IgD-negative memory B cell (primary cell): ENCODE data around the gene CAMK2B. TPM values are rescaled to one million over a fixed set of nuclear protein-coding genes. Genes with fewer than 3 reads are reported as not detected.

Experiments
- H3K27ac Mint-ChIP-seq, 3 donors: one replicate each; pipeline ENCODE4 v1.8.0; 2020 to 2022; ENCODE audit warnings: mild to moderate bottlenecking in 3 of 3, mixed read lengths in 3 of 3, moderate library complexity in 1 of 3
- H3K27me3 Mint-ChIP-seq: one replicate; pipeline ENCODE4 v1.8.0; 2021; ENCODE audit warnings: mixed read lengths
- H3K36me3 Mint-ChIP-seq: one replicate; pipeline ENCODE4 v1.8.0; 2020; ENCODE audit warnings: mild to moderate bottlenecking, mixed read lengths
- H3K4me1 Mint-ChIP-seq, 3 donors: one replicate each; pipeline ENCODE4 v1.8.0; 2020 to 2022; ENCODE audit warnings: mixed read lengths in 3 of 3, mild to moderate bottlenecking in 1 of 3
- H3K4me3 Mint-ChIP-seq, 4 donors: one replicate each; pipeline ENCODE4 v1.8.0; 2020 to 2022; ENCODE audit warnings: mild to moderate bottlenecking in 4 of 4, mixed read lengths in 4 of 4, moderate library complexity in 3 of 4
- H3K9me3 Mint-ChIP-seq, 3 donors: one replicate each; pipeline ENCODE4 v1.8.0; 2020 to 2021; ENCODE audit warnings: mixed read lengths in 3 of 3, mild to moderate bottlenecking in 1 of 3
- polyA plus RNA-seq: library from polyadenylated mRNA; unstranded; fragments of 300-500 nt; fragmentation: Illumina TruSeq; gene quantifications from one replicate; pipeline ENCODE4 v1.2.3, GENCODE V29; 2021

The CAMK2B gene
- not detected for polyA plus RNA-seq

DNA sequence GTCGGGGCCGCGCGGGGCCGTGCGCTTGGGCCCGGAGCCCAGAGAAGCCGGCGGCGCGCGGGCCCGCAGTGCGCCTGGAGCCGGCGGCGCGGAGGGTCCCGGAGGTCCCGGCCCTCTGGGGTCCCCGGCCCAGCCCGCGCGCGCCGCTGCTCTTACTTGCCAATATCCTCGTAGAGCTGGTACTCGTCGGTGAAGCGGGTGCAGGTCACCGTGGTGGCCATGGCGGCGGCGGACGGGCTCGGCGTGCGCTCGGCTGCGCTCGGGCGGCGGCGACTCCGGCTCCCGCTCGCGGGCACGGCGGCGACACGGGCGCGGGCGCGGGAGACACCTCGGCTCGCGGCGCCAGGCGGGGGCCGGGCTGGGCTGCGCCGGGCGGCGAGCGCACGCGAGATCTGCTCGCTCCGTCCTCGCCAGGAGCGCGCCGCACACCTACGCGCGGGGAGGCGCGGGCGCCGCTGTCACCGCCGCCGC, at the start of gene CAMK2B:
TSS of gene CAMK2B (minus strand) at position 394 of the 471 bp plus-strand sequence. CDS start at position 221, 173 bp downstream.
- Mint-ChIP-seq H3K4me1 (peaks cover 0 to 6% (median 3%) of the 10 kb centered on the region in 3 donors), H3K27me3 (peaks cover 39% of the 10 kb centered on the region), H3K9me3 (peaks cover 0 to 1% (median 0%) of the 10 kb centered on the region in 3 donors)

GRCh38 chr7:44374007-44374763, 48.8 kb upstream of the CAMK2B start:
- Mint-ChIP-seq H3K4me1 (peaks cover 8 to 12% (median 10%) of the 10 kb centered on the region in 3 donors), H3K27me3 (peaks cover 3% of the 10 kb centered on the region), H3K9me3 (peaks cover under 1 to 14% (median 9%) of the 10 kb centered on the region in 3 donors), H3K36me3 (no peaks in the 10 kb centered on the region), H3K27ac (peak overlapping the region in 1 of 3 donors; percentile 86), H3K4me3 (no peak overlapping the region)

More for the DNA sequence above, at the start of gene CAMK2B:
- peak within 1 kb of the TSS in 1 of 3 donors; percentile 78 for H3K27ac Mint-ChIP-seq
- H3K4me3 Mint-ChIP-seq, result peak within 1 kb of the TSS; percentile 35 to 95 (median 81)
- peaks cover 4% of the 10 kb centered on the region for H3K36me3 Mint-ChIP-seq

DNA sequence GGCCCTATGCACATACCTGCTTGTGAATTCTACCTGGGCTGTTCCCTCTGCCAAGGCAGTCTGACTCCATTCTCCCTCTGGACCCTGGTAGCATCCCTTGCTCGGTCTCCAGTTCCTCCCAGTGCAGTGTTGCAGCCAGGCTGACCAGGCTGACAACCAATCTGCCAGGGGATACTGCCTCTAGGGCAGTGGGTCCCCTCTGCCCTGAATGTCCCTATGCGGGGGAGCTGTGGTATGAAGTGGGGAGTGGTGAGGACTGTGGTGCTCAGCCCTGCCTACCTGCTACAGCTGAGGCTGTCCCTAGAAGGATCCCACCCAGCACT, 48.0 kb upstream of the CAMK2B start:
- Mint-ChIP-seq H3K36me3 (no peaks in the 10 kb centered on the region), H3K4me1 (peaks cover 8 to 11% (median 10%) of the 10 kb centered on the region in 3 donors), H3K9me3 (peaks cover 4 to 19% (median 12%) of the 10 kb centered on the region in 3 donors), H3K4me3 (no peak overlapping the region), H3K27me3 (peaks cover 3% of the 10 kb centered on the region), H3K27ac (peak overlapping the region in 1 of 3 donors; percentile 76)

- H3K9me3 Mint-ChIP-seq, result peaks cover 4 to 19% (median 12%) of the 10 kb centered on the region in 3 donors
- H3K36me3 Mint-ChIP-seq, result no peaks in the 10 kb centered on the region
- peaks cover 2 to 5% (median 4%) of the 10 kb centered on the region in 3 donors for H3K4me1 Mint-ChIP-seq
- H3K27me3 Mint-ChIP-seq, result peaks cover 3% of the 10 kb centered on the region
- peak overlapping the region in 1 of 3 donors; percentile 76 for H3K27ac Mint-ChIP-seq
- no peak overlapping the region for H3K4me3 Mint-ChIP-seq
These were observed 47.4 kb upstream of the CAMK2B start for GRCh38 chr7:44372560-44373417.

GRCh38 chr7:44368885-44369284, 43.5 kb upstream of the CAMK2B start:
- peaks cover 12% of the 10 kb centered on the region for H3K27me3 Mint-ChIP-seq
- peaks cover 4 to 19% (median 12%) of the 10 kb centered on the region in 3 donors for H3K9me3 Mint-ChIP-seq
- H3K4me3 Mint-ChIP-seq, result no peak overlapping the region
- H3K36me3 Mint-ChIP-seq, result no peaks in the 10 kb centered on the region
- H3K27ac Mint-ChIP-seq, result no peak overlapping the region
- H3K4me1 Mint-ChIP-seq, result peaks cover 0 to 6% (median 0%) of the 10 kb centered on the region in 3 donors

DNA sequence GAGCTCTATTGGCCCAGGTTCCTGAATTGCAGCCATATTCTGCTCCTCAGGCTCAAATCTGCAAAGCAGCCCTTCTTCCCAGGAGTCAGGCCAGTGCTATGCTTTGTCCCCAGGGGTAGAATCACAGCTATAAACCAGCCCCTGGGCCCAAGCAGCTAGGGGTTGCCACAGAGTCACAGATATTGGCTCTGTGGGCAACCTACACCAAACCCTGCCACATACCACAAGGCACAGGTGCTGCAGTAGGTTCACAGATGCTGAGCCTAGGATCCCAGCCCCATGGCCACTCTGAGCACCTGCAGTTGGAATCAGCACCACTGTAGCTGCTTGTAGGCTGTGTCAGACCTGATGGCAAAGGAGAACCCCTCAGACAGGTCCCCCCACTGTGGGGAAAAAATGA, 43.1 kb upstream of the CAMK2B start:
- no peak overlapping the region for H3K27ac Mint-ChIP-seq
- peaks cover 4 to 19% (median 12%) of the 10 kb centered on the region in 3 donors for H3K9me3 Mint-ChIP-seq
- H3K4me3 Mint-ChIP-seq, result no peak overlapping the region
- no peaks in the 10 kb centered on the region for H3K36me3 Mint-ChIP-seq
- peaks cover 12% of the 10 kb centered on the region for H3K27me3 Mint-ChIP-seq
- H3K4me1 Mint-ChIP-seq, result peaks cover 0 to 6% (median 0%) of the 10 kb centered on the region in 3 donors

DNA sequence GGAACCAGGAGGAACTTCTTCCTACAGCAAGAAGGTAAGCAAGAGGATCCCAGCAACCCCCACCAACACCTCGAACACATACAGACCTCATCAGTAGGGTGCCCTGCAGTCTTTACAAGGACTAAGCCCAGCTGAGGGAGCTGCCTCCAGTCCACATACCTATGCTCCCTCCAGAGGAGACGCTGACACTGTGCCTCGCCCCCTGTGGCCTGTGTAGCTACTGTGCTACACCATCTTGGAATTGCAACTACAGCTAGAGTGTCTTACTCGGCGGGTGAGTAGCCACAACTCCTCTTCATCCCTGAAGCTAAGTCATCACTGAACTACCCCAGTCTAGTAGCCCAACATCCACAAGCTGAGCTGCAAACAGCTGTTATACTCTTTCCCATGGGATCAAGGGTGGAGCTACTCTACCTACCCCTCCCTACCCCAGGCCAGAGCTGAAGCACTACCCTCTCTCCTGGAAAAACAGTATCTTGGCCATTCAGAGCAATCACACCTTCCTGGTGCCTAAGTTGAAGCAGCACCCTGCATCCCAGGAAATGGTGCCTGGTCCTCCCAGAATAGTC, 42.2 kb upstream of the CAMK2B start:
- Mint-ChIP-seq H3K4me3 (no peak overlapping the region), H3K27me3 (peaks cover 12% of the 10 kb centered on the region), H3K9me3 (peaks cover 4 to 19% (median 12%) of the 10 kb centered on the region in 3 donors), H3K4me1 (peaks cover 0 to 6% (median 0%) of the 10 kb centered on the region in 3 donors), H3K36me3 (no peaks in the 10 kb centered on the region), H3K27ac (no peak overlapping the region)

GRCh38 chr7:44366986-44367385, 41.6 kb upstream of the CAMK2B start:
- no peaks in the 10 kb centered on the region for H3K36me3 Mint-ChIP-seq
- peaks cover 4 to 19% (median 12%) of the 10 kb centered on the region in 3 donors for H3K9me3 Mint-ChIP-seq
- peaks cover 0 to 6% (median 0%) of the 10 kb centered on the region in 3 donors for H3K4me1 Mint-ChIP-seq
- no peak overlapping the region for H3K27ac Mint-ChIP-seq
- H3K4me3 Mint-ChIP-seq, result no peak overlapping the region
- peaks cover 15% of the 10 kb centered on the region for H3K27me3 Mint-ChIP-seq

DNA sequence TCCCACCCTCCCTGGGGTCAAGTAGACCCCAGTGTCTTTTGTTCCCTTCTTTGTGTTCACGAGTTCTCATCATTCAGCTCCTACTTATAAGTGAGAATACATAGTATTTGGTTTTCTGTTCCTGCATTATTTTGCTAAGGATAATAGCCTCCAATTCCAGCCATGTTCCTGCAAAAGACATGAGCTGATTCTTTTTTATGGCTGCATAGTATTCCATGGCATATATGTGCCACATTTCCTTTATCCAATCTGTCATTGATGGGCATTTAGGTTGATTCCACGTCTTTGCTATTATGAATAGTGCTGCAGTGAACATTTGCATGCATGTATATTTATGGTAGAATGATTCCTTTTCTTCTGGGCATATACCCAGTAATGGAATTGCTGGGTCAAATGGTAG, 28.3 kb upstream of the CAMK2B start:
- no peak overlapping the region for H3K4me3 Mint-ChIP-seq
- H3K9me3 Mint-ChIP-seq, result peaks cover 2 to 20% (median 12%) of the 10 kb centered on the region in 3 donors
- H3K4me1 Mint-ChIP-seq, result no peaks in the 10 kb centered on the region
- H3K36me3 Mint-ChIP-seq, result peaks cover 7% of the 10 kb centered on the region
- no peak overlapping the region for H3K27ac Mint-ChIP-seq
- H3K27me3 Mint-ChIP-seq, result peaks cover 21% of the 10 kb centered on the region

DNA sequence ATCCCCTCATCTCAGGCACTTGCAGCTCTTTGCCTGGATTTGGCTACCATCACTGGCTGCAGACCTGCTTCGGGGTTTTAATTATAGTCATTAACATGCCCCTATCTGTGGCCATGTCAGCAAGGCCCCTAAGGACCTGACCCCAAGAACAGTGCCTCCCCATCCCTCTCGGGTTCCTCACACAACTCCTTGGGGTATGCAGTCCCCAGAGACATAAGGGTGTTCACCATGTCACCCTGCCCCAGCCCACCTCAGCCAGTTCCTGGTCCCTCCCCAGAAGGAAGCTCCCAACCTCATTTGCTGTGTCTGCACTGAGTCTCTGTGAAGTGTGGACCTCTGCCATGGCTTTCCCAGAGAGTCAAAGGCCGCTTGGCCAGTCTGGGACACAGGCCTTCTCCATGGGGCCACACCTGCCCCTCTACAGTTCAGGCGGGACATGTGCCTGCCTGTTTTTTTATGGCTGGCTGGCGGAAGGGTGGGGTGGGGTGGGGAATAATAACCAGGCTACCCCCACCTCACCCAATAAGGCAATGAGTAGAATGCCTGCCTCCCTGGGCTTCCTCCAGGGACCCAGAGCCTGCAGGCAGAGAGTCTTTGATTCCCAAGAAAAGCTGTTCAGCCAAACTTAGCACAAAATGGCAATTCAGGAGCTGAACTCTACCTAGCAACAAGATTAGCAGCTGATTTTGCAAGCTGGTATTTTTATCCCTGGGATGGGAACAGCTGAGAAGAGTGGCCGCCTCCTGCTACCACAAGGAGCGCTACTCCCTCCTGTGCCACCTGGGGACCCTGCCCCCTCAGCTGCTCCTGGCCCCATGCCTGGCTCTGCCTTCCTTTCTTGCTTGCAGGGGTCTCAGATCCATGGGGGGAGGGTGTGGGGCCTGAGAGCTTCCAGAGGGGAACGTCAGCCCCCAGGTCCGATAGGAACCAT, 23.7 kb upstream of the CAMK2B start:
- Mint-ChIP-seq H3K4me1 (no peaks in the 10 kb centered on the region), H3K9me3 (peaks cover 0 to 16% (median 15%) of the 10 kb centered on the region in 3 donors), H3K36me3 (no peaks in the 10 kb centered on the region), H3K27me3 (peaks cover 3% of the 10 kb centered on the region), H3K4me3 (no peak overlapping the region), H3K27ac (no peak overlapping the region)

- peaks cover 0 to 10% (median 9%) of the 10 kb centered on the region in 3 donors for H3K9me3 Mint-ChIP-seq
- no peak overlapping the region for H3K4me3 Mint-ChIP-seq
- no peaks in the 10 kb centered on the region for H3K4me1 Mint-ChIP-seq
- no peak overlapping the region for H3K27ac Mint-ChIP-seq
- no peaks in the 10 kb centered on the region for H3K36me3 Mint-ChIP-seq
- peaks cover 3% of the 10 kb centered on the region for H3K27me3 Mint-ChIP-seq
These were observed 22.9 kb upstream of the CAMK2B start for GRCh38 chr7:44348300-44348699.

- H3K4me1 Mint-ChIP-seq, result no peaks in the 10 kb centered on the region
- H3K9me3 Mint-ChIP-seq, result peaks cover 0 to 10% (median 9%) of the 10 kb centered on the region in 3 donors
- H3K36me3 Mint-ChIP-seq, result no peaks in the 10 kb centered on the region
- H3K4me3 Mint-ChIP-seq, result no peak overlapping the region
- H3K27me3 Mint-ChIP-seq, result peaks cover 3% of the 10 kb centered on the region
- H3K27ac Mint-ChIP-seq, result no peak overlapping the region
These were observed 22.2 kb upstream of the CAMK2B start for GRCh38 chr7:44347546-44348114.

GRCh38 chr7:44346063-44346462, 20.7 kb upstream of the CAMK2B start:
- Mint-ChIP-seq H3K27me3 (peaks cover 3% of the 10 kb centered on the region), H3K4me3 (no peak overlapping the region), H3K36me3 (no peaks in the 10 kb centered on the region), H3K27ac (no peak overlapping the region), H3K9me3 (peaks cover 0 to 10% (median 9%) of the 10 kb centered on the region in 3 donors), H3K4me1 (no peaks in the 10 kb centered on the region)
